ENCODE measurements around the gene AGAP1. TPM values are rescaled to one million over a fixed set of nuclear protein-coding genes. Genes with fewer than 3 reads are reported as not detected.
A peak's percentile ranks its signal among the peaks of the same experiment; 100 is the strongest.

The AGAP1 gene
- total RNA-seq, 1 experiment from 2014 or later: 25.8 TPM

DNA sequence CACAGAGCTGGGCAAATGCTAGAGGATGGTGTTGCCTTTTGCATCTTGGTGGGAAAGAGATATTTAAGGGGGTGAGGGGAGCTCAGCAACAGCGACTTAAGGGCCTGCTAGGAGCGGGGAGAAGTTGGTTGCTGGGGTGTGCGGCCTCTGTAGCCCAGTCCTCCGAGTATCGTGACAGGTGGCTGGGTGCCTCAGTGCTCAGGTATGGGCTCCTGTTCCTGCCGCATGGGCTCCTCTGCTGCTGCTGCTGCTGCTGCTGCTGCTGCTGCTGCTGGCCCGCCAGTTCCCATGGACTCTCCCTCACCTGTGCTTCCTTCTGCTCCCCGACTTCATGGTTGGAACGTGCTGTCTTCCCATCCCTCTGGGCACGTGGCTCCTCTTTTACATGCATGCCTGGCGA lies 22.0 kb downstream of the AGAP1 start:
- H3K23ac ChIP-seq (ENCODE audit: insufficient read length, low read depth, low read length): no peak overlapping the region
- DNase-seq: no peak
- H3T11ph ChIP-seq (ENCODE audit: low read length): no peak overlapping the region
- WGBS (ENCODE audit: extremely low coverage, insufficient read length, low lambda C conversion rate): no CpG with 5 or more reads among the region's 11 CpGs
- H2BK15ac ChIP-seq (ENCODE audit: low read depth, low read length): no peak overlapping the region
- H2AFZ ChIP-seq (ENCODE audit: low read length): no peak overlapping the region
- no peak overlapping the region for H3K18ac ChIP-seq (ENCODE audit: insufficient read length, low read depth, low read length)
- no peak overlapping the region for H3K14ac ChIP-seq (ENCODE audit: insufficient read depth, low read length)
- Mint-ChIP-seq H3K36me3 (ENCODE audit: insufficient read depth in 1 of 3, low read depth in 3 of 3) (peaks cover 10 to 16% (median 12%) of the 10 kb centered on the region in 3 experiments; a peak in 6 of 7 replicates), H3K27me3 (ENCODE audit: low read depth) (no peaks in the 10 kb centered on the region), H3K4me3 (no peak overlapping the region), H3K27ac (peak overlapping the region in 1 of 3 experiments; percentile 22; a peak in 1 of 7 replicates), H3K9me3 (peaks cover 12 to 14% of the 10 kb centered on the region in 2 experiments), H3K4me1 (peaks cover 39 to 44% of the 10 kb centered on the region in 2 experiments)
- no peak overlapping the region for H3K4me2 ChIP-seq (ENCODE audit: insufficient read depth, insufficient read length, low read length)
- no peak for TF ChIP-seq CTCF (conservative IDR thresholded peaks at IDR 0.05)
- no peak overlapping the region for H3K4ac ChIP-seq (ENCODE audit: low read depth, low read length)
- no peak overlapping the region for H2BK120ac ChIP-seq (ENCODE audit: low read depth, low read length, poor library complexity, severe bottlenecking)
- H2AK5ac ChIP-seq (ENCODE audit: insufficient read length, low read length): no peak overlapping the region
- H4K91ac ChIP-seq (ENCODE audit: insufficient read length, low read depth, low read length): no peak overlapping the region
- no peak overlapping the region for H2BK12ac ChIP-seq (ENCODE audit: insufficient read length, low read depth, low read length)
- H4K5ac ChIP-seq (ENCODE audit: insufficient read length, low read depth, low read length): no peak overlapping the region
- H3K79me1 ChIP-seq (ENCODE audit: insufficient read depth, low read depth, low read length, poor library complexity, severe bottlenecking): peaks cover 9% of the 10 kb centered on the region
- H4K8ac ChIP-seq (replicated peaks; ENCODE audit: insufficient read length, low read depth, low read length): no peak overlapping the region
- peaks cover 3% of the 10 kb centered on the region for H4K20me1 ChIP-seq (ENCODE audit: control insufficient read depth, insufficient read depth, insufficient read length)
- H3K23me2 ChIP-seq (ENCODE audit: insufficient read length, low read depth, low read length, poor library complexity, severe bottlenecking): no peaks in the 10 kb centered on the region
- no peak overlapping the region for H2BK5ac ChIP-seq (ENCODE audit: insufficient read length, low read length)
- no peak overlapping the region for H2BK20ac ChIP-seq (ENCODE audit: low read depth, low read length, poor library complexity, severe bottlenecking)
- H3K9ac ChIP-seq (ENCODE audit: extremely low read depth, insufficient read length, low read length): no peak overlapping the region
- no peaks in the 10 kb centered on the region for H3K9me3 ChIP-seq (ENCODE audit: control insufficient read depth, low read depth, low read length)
- peaks cover 19% of the 10 kb centered on the region for H3K79me2 ChIP-seq (ENCODE audit: insufficient read depth, low read length)
- H3K27me3 ChIP-seq (ENCODE audit: insufficient read depth, low read length): peaks cover 2% of the 10 kb centered on the region; the same call in 1 of the 2 replicates
- H3K56ac ChIP-seq (ENCODE audit: insufficient read length, low read depth, low read length): no peak overlapping the region
- H3K4me1 ChIP-seq (ENCODE audit: insufficient read depth, low read length): peaks cover 2% of the 10 kb centered on the region; the same call in 1 of the 2 replicates
- H3K27ac ChIP-seq (ENCODE audit: insufficient read length, low read depth, low read length): no peak overlapping the region

All from H9 (cell line).